CD14-positive monocyte (primary cell): ENCODE results near the gene URB1. TPM values are rescaled to one million over a fixed set of nuclear protein-coding genes. Genes with fewer than 3 reads are reported as not detected.
A peak's percentile ranks its signal among the peaks of the same experiment; 100 is the strongest.

Experiments
- DNase-seq, 3 donors: peaks; one replicate each; pipeline ENCODE4 v3.0.0-alpha.2; 2011 to 2022
- H2AFZ ChIP-seq: 2 replicates; pipeline ENCODE4 v1.6.0; 2012; ENCODE audit warnings: mild to moderate bottlenecking, low read depth, low read length, inconsistent platforms; ENCODE audit not compliant: insufficient read depth, poor library complexity, severe bottlenecking
- H3K27ac ChIP-seq, 2 donors: 1 replicate in 1 of 2; 2 replicates in 1 of 2; pipeline ENCODE4 v1.5.1; 2012 to 2013; ENCODE audit warnings: low read length in 2 of 2, control low read depth in 1 of 2, inconsistent platforms in 1 of 2, low read depth in 1 of 2, mild to moderate bottlenecking in 1 of 2
- H3K27me3 ChIP-seq, 2 donors: one replicate each; pipeline versions ENCODE4 v1.6.0 to v1.6.1; 2011 to 2013; ENCODE audit warnings: low read length in 2 of 2; ENCODE audit not compliant: control insufficient read depth in 2 of 2, insufficient read depth in 2 of 2
- H3K36me3 ChIP-seq, 2 donors: replicated peaks in 1 of 2; 1 replicate in 1 of 2; 2 replicates in 1 of 2; pipeline versions ENCODE4 v1.5.1 to v1.6.1; 2012 to 2013; ENCODE audit warnings: low read length in 2 of 2, control low read depth in 1 of 2, inconsistent platforms in 1 of 2, mild to moderate bottlenecking in 1 of 2; ENCODE audit not compliant: insufficient read depth in 2 of 2, control insufficient read depth in 1 of 2
- H3K4me1 ChIP-seq, 2 donors: 1 replicate in 1 of 2; 2 replicates in 1 of 2; pipeline versions ENCODE4 v1.5.1 to v1.6.1; 2012 to 2013; ENCODE audit warnings: low read length in 2 of 2, control low read depth in 1 of 2, inconsistent platforms in 1 of 2, mild to moderate bottlenecking in 1 of 2, moderate library complexity in 1 of 2; ENCODE audit not compliant: insufficient read depth in 2 of 2, control insufficient read depth in 1 of 2
- H3K4me2 ChIP-seq: replicated peaks from 2 replicates; pipeline ENCODE3; 2012; ENCODE audit warnings: low read length, moderate library complexity, mild to moderate bottlenecking; ENCODE audit not compliant: poor library complexity, severe bottlenecking; ENCODE audit errors: extremely low read depth
- H3K4me3 ChIP-seq, 3 experiments: fragments of 200-600 bp in 1 of 3; sonication (generic) in 1 of 3; replicated peaks in 1 of 3; 1 replicate in 2 of 3; 2 replicates in 1 of 3; pipeline ENCODE4 v1.5.1; 2011 to 2013; ENCODE audit warnings: low read length in 3 of 3, mild to moderate bottlenecking in 3 of 3, control low read depth in 2 of 3, low read depth in 2 of 3, inconsistent platforms in 1 of 3, moderate library complexity in 1 of 3
- H3K79me2 ChIP-seq: 2 replicates; pipeline ENCODE4 v1.6.0; 2012; ENCODE audit warnings: mild to moderate bottlenecking, control low read depth, inconsistent platforms, low read length, moderate library complexity; ENCODE audit not compliant: insufficient read depth
- H3K9ac ChIP-seq: 2 replicates; pipeline ENCODE4 v1.6.0; 2017; ENCODE audit warnings: low read length, mild to moderate bottlenecking; ENCODE audit not compliant: insufficient read depth, poor library complexity, severe bottlenecking
- H3K9me3 ChIP-seq, 2 donors: replicated peaks in 1 of 2; 1 replicate in 1 of 2; 2 replicates in 1 of 2; pipeline versions ENCODE4 v1.5.1 to v1.6.1; 2012 to 2013; ENCODE audit warnings: low read length in 2 of 2, control low read depth in 1 of 2; ENCODE audit not compliant: control insufficient read depth in 1 of 2, insufficient read depth in 1 of 2
- H4K20me1 ChIP-seq: 2 replicates; pipeline ENCODE4 v1.6.0; 2012; ENCODE audit warnings: mild to moderate bottlenecking, low read length, control low read depth, moderate library complexity; ENCODE audit not compliant: insufficient read depth
- H3K27ac Mint-ChIP-seq, 7 donors: one replicate each; pipeline ENCODE4 v1.8.0; 2020; ENCODE audit warnings: mild to moderate bottlenecking in 7 of 7, mixed read lengths in 7 of 7, moderate library complexity in 6 of 7, inconsistent platforms in 2 of 7
- H3K27me3 Mint-ChIP-seq, 3 donors: one replicate each; pipeline ENCODE4 v1.8.0; 2021 to 2022; ENCODE audit warnings: low read depth in 3 of 3, mild to moderate bottlenecking in 3 of 3, mixed read lengths in 3 of 3, moderate library complexity in 3 of 3, inconsistent platforms in 1 of 3
- H3K36me3 Mint-ChIP-seq, 2 donors: one replicate each; pipeline ENCODE4 v1.8.0; 2020; ENCODE audit warnings: mixed read lengths in 2 of 2, inconsistent platforms in 1 of 2, mild to moderate bottlenecking in 1 of 2
- H3K4me1 Mint-ChIP-seq: one replicate; pipeline ENCODE4 v1.8.0; 2020; ENCODE audit warnings: mild to moderate bottlenecking, mixed read lengths
- H3K4me3 Mint-ChIP-seq, 2 donors: one replicate each; pipeline ENCODE4 v1.8.0; 2020; ENCODE audit warnings: mild to moderate bottlenecking in 2 of 2, mixed read lengths in 2 of 2, moderate library complexity in 1 of 2
- H3K9me3 Mint-ChIP-seq, 7 donors: one replicate each; pipeline ENCODE4 v1.8.0; 2020 to 2022; ENCODE audit warnings: mixed read lengths in 7 of 7, mild to moderate bottlenecking in 6 of 7, moderate library complexity in 6 of 7, inconsistent platforms in 2 of 7
- WGBS: methylation state at CpG from one replicate; pipeline ENCODE4 v1.1.5; 2013; ENCODE audit warnings: missing lambda C conversion rate; ENCODE audit not compliant: insufficient coverage; 5-methylcytosine and 5-hydroxymethylcytosine counted together
- intact Hi-C, 2 donors: fragments of 100-400 bp; cut with micrococcal nuclease; formaldehyde crosslinking; loops; one replicate each; pipeline versions ENCODE4 v1.15.0 to v1.15.1; 2023
- polyA plus RNA-seq, 3 donors: library from polyadenylated mRNA; depleted of rRNA in 1 of 3; unstranded in 2 of 3; stranded (reverse) in 1 of 3; fragments of 300-500 nt in 2 of 3; fragments of >200 nt in 1 of 3; fragmentation: Illumina TruSeq in 2 of 3; gene quantifications; 1 replicate in 2 of 3; 2 replicates in 1 of 3; pipeline ENCODE4 v1.2.3, GENCODE V29; 2012 to 2021
- TF ChIP-seq, protein P1 (sequence below): fragments of 200-600 bp; IDR thresholded peaks from one replicate; pipeline ENCODE4 v1.8.0; 2022; ENCODE audit warnings: antibody characterized with exemption, mild to moderate bottlenecking

The URB1 gene
- polyA plus RNA-seq, 3 donors, result 0.25 to 2.4 (median 0.47) TPM

DNA sequence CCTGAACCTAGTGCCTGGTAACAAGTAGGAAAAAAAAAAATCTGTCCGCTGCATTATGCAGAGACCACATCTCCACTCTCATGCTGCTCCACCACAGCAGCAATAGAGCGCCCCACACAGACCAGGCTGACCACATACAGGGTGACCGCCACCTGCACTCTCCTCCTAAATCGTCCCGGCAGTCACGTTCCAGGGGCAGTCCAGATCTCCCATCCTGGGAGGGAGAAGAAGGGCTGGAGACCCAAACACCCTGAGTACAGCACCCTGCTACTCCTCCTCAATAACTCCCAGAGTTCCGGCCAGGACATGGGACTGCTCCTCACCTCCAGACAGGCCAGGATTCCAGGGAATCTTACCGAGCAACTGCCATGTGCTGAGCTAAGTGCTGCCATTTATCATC, 15.3 kb downstream of the URB1 start:
- WGBS, result 93% methylated on average over 2 of the region's 8 CpGs
- Histone ChIP-seq H3K27me3 (no peaks in the 10 kb centered on the region), H3K27ac (no peak overlapping the region), H2AFZ (no peak overlapping the region), H3K4me3 (no peak overlapping the region), H3K4me2 (no peak overlapping the region), H3K4me1 (peaks cover 0 to under 1% of the 10 kb centered on the region in 2 donors), H3K79me2 (no peaks in the 10 kb centered on the region), H3K9me3 (no peaks in the 10 kb centered on the region), H3K36me3 (peaks cover 51 to 84% of the 10 kb centered on the region in 2 donors), H3K9ac (no peak overlapping the region), H4K20me1 (no peaks in the 10 kb centered on the region)
- Mint-ChIP-seq H3K4me3 (no peak overlapping the region), H3K4me1 (no peaks in the 10 kb centered on the region), H3K27ac (no peak overlapping the region), H3K27me3 (no peaks in the 10 kb centered on the region), H3K36me3 (peaks cover 56 to 66% of the 10 kb centered on the region in 2 donors), H3K9me3 (no peaks in the 10 kb centered on the region)
- intact Hi-C loops, result no loop called here
- TF ChIP-seq, protein P1, sequence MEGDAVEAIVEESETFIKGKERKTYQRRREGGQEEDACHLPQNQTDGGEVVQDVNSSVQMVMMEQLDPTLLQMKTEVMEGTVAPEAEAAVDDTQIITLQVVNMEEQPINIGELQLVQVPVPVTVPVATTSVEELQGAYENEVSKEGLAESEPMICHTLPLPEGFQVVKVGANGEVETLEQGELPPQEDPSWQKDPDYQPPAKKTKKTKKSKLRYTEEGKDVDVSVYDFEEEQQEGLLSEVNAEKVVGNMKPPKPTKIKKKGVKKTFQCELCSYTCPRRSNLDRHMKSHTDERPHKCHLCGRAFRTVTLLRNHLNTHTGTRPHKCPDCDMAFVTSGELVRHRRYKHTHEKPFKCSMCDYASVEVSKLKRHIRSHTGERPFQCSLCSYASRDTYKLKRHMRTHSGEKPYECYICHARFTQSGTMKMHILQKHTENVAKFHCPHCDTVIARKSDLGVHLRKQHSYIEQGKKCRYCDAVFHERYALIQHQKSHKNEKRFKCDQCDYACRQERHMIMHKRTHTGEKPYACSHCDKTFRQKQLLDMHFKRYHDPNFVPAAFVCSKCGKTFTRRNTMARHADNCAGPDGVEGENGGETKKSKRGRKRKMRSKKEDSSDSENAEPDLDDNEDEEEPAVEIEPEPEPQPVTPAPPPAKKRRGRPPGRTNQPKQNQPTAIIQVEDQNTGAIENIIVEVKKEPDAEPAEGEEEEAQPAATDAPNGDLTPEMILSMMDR, result no peak
- DNase-seq, result no peak

DNA sequence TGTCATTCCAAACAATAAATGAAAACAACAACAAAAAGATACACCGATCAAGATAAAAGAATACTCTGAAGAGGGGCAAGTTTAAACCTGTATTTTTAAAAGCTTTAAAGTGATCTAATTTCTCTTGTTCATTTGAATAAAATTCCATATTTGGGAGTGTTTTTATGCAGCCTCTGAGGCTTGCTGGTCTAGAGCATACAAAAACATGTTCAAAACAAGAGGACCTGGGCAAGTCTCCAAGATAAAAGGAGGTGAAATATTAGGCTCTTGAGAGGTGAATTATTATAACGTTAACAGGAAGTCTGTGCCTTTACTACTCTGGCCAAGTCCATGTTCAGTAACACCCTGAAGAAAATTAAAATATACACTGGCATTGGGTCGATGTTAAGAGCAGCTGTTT, 20.1 kb downstream of the URB1 start:
- Histone ChIP-seq H3K27ac (peak overlapping the region in 1 of 2 donors; percentile 92), H3K27me3 (no peaks in the 10 kb centered on the region), H3K79me2 (peaks cover 3% of the 10 kb centered on the region), H3K36me3 (peaks cover 22 to 59% of the 10 kb centered on the region in 2 donors), H3K4me3 (no peak overlapping the region), H3K4me2 (no peak overlapping the region), H2AFZ (peak overlapping the region; percentile 72), H3K4me1 (peaks cover 11 to 19% of the 10 kb centered on the region in 2 donors), H3K9ac (no peak overlapping the region), H3K9me3 (no peaks in the 10 kb centered on the region), H4K20me1 (no peaks in the 10 kb centered on the region)
- H3K36me3 Mint-ChIP-seq, result peaks cover 40 to 48% of the 10 kb centered on the region in 2 donors
- WGBS, result no CpG with 5 or more reads among the region's 3 CpGs
- H3K4me1 Mint-ChIP-seq, result peaks cover 16% of the 10 kb centered on the region
- H3K9me3 Mint-ChIP-seq, result no peaks in the 10 kb centered on the region
- no peak overlapping the region for H3K4me3 Mint-ChIP-seq
- DNase-seq, result no peak
- TF ChIP-seq, protein P1, result no peak
- H3K27me3 Mint-ChIP-seq, result no peaks in the 10 kb centered on the region
- peak overlapping the region; percentile 21 to 99 (median 96) for H3K27ac Mint-ChIP-seq
- intact Hi-C loops, result loop anchor here in 1 of 2 donors (5.0 kb wide), 1 partner anchor 95 kb away; the partner anchor contains the start of gene MIS18A
